Stimulated activated CD8-positive, alpha-beta memory T cell treated with anti-CD3 and anti-CD28 coated beads, Interleukin-12 subunit alpha, Interleukin-12 subunit beta, amount 100 ng/mL, for 24 hours (primary cell): ENCODE data around the gene UPK3B.
"Not testable (repeated sequence)": the region's sequence is repeated elsewhere in the genome, so short reads cannot be mapped to it uniquely, and the experiment has no call there.

Experiments used
- DNase-seq: peaks from one replicate; pipeline ENCODE4 v3.0.0-alpha.2; 2020; ENCODE audit errors: extremely low read depth

Gene UPK3B

GRCh38 chr7:76509931-76510877, at the start of gene UPK3B:
Gene UPK3B (plus strand): TSS chr7:76510552. CDS start chr7:76510653, 101 bp downstream.
- DNase-seq = no peak

- DNase-seq = not testable (repeated sequence)
Measured at GRCh38 chr7:76460767-76461166, 49.6 kb upstream of the UPK3B start.

DNA sequence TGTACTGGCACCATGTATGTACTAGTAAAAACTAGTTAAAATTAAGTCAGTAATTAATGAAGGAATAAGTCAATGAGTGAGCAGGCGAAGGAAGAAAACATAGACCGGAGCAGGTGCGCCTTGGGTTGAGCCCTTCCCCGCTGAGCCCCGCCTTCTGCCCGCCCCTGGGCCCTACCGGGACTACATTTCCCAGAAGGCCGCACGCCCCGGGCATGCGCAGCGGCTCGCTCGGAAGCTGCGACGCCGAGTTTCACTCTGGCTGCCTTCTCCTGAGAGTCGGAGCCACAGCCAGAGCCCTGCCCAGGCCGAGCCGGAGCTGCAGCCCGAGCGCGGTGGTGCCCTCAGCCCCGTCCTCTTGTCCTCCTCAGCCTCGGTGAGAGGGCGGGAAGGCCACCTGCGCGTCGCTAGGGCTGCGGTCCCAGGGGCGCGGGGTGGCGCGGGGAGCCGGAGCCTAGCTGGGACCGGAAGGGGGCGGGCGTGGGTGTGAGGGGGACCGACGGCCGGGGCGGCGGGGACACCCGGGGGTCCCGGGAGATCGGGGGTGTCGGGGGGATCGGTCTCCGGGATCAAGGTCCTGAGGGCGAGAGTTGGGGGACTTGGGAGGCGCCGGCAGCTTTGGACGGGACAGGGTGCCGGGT, 48.8 kb upstream of the UPK3B start, which contains the start of gene DTX2:
Gene DTX2, plus strand, starts transcription at position 246 of the 638 bp plus-strand sequence. CDS start 18,801 bp downstream, outside the sequence.
- DNase-seq = not testable (repeated sequence)

DNA sequence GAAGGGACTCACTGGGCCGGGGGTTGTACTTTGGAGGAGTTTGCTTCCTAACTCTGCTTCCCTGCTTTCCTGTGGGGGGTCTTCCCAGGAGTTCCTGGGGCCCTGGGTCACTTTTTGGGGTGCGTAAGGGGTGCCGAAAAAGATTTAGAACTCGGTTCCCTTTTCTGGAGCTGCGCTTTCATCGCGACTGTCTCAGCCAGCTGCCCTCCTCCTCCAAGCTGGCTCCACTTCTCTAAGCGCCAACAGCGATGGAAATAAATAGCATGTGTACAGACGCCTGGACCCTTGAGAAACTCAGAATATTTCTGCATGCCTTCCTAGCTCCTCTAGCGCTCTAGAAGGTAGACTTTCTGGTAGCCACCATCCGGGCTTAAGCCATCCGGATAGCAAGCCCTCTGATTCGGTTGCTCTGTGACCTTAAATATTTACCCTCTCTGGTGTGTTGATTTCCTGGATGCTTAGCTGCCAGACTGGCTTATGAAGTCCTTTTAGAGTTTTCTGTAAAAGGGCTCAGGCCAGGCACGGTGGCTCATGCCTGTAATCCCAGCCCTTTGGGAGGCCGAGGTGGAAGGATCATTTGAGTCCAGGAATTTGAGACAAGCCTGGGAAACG, 48.0 kb upstream of the UPK3B start:
- DNase-seq = not testable (repeated sequence)

GRCh38 chr7:76464959-76465358, 45.4 kb upstream of the UPK3B start:
- not testable (repeated sequence) for DNase-seq

DNA sequence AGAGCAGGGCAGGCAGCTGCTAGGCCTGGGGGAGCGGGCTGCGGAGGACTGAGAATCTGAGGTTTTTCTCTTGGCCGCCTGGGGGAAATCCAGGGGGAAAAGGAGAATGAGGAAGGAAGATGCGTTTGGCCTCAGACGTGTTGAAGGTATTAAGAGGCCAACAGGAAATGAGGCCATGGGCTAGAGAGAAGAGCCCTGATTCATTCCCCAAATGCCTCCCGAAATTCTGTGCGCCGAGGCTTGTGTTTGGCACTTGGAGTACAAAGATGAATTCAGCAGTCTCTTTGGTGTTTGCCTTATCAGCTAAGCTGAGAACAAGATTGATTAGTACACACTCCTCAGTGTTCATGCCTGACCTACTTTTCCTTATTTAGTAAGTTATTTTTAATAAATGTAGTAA, 44.4 kb upstream of the UPK3B start:
- not testable (repeated sequence) for DNase-seq

DNA sequence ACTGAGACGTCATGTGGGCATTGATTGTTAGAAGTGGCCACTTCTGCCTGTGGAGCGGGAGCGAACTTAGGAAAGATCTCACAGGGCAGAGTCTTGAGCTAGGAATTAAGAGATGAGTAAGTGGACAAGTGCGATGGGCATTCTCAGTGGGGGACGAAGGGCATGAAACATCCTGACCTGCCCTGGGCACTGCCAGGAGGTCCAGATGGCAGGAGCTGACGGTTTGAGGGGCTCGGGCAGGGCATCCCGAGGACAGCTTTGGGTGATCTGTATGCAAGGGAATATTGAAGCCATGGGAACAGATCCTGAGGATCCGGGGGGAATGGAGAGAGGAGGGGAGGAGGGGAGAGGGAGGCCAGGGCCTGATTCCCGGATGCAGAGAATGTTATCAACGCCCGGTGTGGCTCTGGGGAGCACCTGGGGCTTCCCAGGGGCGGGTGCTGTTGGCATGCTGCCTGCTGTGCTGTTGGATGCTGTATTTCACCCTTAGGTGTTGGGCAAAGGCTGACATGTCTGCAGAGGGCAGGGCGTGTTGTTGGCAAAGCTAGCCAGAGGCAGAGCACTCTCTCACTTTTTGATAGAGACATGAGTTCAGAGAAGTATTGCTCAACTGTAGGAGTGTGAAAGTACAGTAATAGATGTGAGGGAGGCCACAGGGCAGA, 42.5 kb upstream of the UPK3B start:
- not testable (repeated sequence) for DNase-seq

- not testable (repeated sequence) for DNase-seq
Measured at GRCh38 chr7:76471556-76472221, 38.7 kb upstream of the UPK3B start.

- DNase-seq = not testable (repeated sequence)
Measured at GRCh38 chr7:76473097-76473496, 37.3 kb upstream of the UPK3B start.

- not testable (repeated sequence) for DNase-seq
Measured at GRCh38 chr7:76476280-76476679, 34.1 kb upstream of the UPK3B start.

GRCh38 chr7:76476742-76477474, 33.4 kb upstream of the UPK3B start:
- not testable (repeated sequence) for DNase-seq

DNA sequence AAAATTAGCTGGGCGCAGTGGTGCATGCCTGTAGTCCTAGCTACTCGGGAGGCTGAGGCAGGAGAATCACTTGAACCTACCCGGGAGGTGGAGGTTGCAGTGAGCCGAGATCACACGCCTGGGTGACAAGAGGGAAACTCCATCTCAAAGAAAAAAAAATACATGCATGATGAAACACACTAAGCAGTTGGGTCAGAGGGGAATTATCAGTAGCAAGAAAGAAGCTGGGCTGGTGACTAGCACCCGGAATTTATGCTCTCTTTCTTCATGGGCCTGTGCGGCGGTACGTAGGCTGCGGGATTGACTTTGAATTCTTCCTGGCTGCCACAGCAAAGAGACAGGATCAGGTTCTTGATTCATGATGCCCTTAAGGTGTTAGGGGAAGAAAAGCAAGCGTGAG, 30.7 kb upstream of the UPK3B start:
- DNase-seq = not testable (repeated sequence)

- DNase-seq = not testable (repeated sequence)
Measured at GRCh38 chr7:76480403-76481253, 29.7 kb upstream of the UPK3B start.

DNA sequence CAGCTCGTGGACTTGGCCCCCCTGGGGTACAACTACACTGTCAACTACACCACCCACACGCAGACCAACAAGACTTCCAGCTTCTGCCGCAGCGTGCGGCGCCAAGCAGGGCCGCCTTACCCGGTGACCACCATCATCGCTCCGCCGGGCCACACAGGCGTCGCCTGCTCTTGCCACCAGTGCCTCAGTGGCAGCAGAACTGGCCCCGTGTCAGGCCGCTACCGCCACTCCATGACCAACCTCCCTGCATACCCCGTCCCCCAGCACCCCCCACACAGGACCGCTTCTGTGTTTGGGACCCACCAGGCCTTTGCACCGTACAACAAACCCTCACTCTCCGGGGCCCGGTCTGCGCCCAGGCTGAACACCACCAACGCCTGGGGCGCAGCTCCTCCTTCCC, 27.7 kb upstream of the UPK3B start:
- DNase-seq = not testable (repeated sequence)

GRCh38 chr7:76483081-76483480, 27.3 kb upstream of the UPK3B start:
- not testable (repeated sequence) for DNase-seq

DNA sequence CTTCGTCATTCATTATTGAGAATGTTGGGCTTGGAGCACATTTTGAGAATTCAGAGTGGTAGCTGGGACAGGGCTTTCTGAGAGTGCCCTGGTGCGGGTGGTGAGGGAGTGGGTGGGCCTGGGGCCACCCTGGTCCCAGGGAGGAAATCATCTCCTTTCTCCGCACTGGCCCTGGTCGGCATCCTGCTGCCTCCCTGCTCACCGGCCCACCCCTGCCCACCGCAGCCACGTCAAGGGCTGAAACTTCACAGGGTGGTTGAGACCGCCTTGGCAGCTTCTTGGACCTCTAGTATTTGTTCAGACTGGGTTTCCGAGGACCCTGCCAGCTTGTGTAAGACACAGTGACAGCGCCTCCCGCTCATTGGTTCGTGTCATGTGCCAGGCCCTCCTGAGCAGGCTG, 25.9 kb upstream of the UPK3B start:
- DNase-seq = not testable (repeated sequence)

DNA sequence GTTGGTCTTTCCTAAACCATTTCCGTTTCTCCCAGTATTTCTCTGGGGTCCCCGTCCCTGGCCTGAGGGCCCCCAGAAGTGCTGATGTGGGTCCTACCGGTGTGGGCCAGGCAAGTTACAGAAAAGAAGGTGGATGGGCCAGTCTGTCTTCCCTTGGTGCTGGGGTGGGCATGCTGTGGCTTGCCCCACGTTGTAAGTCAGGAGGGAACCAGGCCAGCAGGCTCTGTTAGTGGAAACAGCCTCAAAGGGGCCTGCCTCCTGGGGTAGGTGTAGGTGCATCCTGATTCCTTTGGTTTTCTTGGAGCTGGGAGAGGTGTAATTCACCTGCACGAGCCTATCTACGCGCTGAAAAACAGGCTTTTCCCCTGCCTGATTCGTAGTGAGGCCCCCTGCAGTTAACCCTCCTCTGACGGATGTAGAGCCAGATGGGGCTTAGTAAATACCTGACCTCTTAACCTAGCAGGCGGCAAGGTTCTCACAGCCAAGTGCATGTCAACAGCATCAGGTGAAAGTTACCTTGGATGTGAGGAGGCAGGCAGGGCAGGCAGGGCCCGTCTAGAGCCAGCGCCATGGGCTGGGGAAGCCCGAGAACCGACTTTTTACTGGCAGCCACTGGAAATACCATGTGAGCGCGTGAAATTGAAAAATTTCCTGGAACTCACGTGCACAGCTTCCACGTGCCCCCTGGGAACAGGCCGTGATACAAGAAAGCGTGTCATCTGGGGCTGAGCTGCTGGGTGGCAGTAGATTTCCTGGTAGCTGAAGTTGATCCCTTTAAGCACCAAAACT, 24.3 kb upstream of the UPK3B start:
- DNase-seq = not testable (repeated sequence)

DNA sequence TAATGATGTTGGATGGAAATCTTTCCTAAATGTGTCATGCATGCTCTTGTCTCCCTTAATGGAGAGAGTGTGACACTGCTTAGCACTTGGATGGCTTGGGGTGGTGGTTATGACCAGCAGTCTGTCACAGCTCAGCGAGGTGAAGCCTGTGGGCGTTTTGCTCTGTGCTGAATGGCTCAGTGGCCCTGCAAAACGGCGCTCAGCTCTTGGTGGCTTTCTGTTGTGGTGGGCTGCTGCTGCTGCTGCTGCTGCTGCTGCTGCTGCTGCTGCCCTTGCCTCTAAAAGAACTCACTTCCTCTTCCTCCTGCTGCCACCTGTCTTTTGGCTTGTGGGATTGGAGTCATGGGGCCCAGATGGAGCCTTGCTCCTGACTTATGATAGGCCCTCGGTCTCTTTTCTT, 23.7 kb upstream of the UPK3B start:
- DNase-seq = not testable (repeated sequence)

DNA sequence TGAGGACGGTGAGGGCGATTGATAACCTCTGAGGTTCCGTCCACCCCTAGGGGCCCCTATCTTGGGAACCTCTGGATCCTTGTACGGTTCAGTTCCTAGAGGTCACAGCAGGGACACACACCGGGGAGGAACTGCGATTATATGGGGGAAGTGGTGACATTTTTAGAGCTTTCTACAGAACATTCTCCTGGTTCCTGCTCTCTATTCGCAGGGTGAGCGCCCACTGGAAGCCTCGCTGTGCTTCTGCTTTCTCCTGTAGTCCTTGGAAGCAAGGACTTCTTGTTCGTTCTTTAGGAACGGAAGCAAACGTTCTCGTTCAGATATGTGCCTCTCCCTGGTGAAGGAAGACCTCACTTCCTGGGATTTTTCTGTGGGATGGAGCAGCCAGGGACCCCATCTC, 22.4 kb upstream of the UPK3B start:
- not testable (repeated sequence) for DNase-seq
